ENCODE results near the gene MRTO4. TPM values are rescaled to one million over a fixed set of nuclear protein-coding genes. Genes with fewer than 3 reads are reported as not detected.
A peak's percentile ranks its signal among the peaks of the same experiment; 100 is the strongest.

MRTO4 gene
- total and polyA plus RNA-seq, 2 of the 13 experiments (the other 11 are each of a cell fraction or from before 2014, with no cell fraction given), result 28.1 to 59.2 TPM

GRCh38 chr1:19222979-19223824, 28.4 kb upstream of the MRTO4 start (continued):
- TF ChIP-seq DZIP1 (CRISPR knock-in tag; IDR thresholded peaks at IDR 0.05), result no peak
- peak; percentile 34; the same call in 1 of the 2 replicates for TF ChIP-seq ZNF501 (CRISPR knock-in tag; IDR thresholded peaks at IDR 0.05)
- no peak for TF ChIP-seq EZH2 (conservative IDR thresholded peaks at IDR 0.05; ENCODE audit: low read depth, low read length)
- TF ChIP-seq ZNF331 (CRISPR knock-in tag; IDR thresholded peaks at IDR 0.05), result no peak; the same call in 1 of the 2 replicates
- TF ChIP-seq NFYB (CRISPR knock-in tag; IDR thresholded peaks at IDR 0.05), result no peak
- no peak for TF ChIP-seq ZNF740 (CRISPR knock-in tag; IDR thresholded peaks at IDR 0.05)
- TF ChIP-seq ZNF337 (CRISPR knock-in tag; IDR thresholded peaks at IDR 0.05; ENCODE audit: borderline replicate concordance, low read depth), result no peak
- no peak for TF ChIP-seq SNAPC4 (CRISPR knock-in tag; IDR thresholded peaks at IDR 0.05)
- TF ChIP-seq RNF219 (CRISPR knock-in tag; IDR thresholded peaks at IDR 0.05), result no peak
- TF ChIP-seq LRRFIP1 (CRISPR knock-in tag; conservative IDR thresholded peaks at IDR 0.05), result no peak
- TF ChIP-seq NONO (IDR thresholded peaks at IDR 0.05), result no peak
- 0 out of 2 replicates have a peak, but pooled peaks have one; percentile 47 for TF ChIP-seq NONO (CRISPR knock-in tag; conservative IDR thresholded peaks at IDR 0.05)
- no peak for TF ChIP-seq ZNF530 (CRISPR knock-in tag; IDR thresholded peaks at IDR 0.05; ENCODE audit: low read depth)
